MM.1S (cell line): ENCODE data around the gene RPS19BP1.
A peak's percentile ranks its signal among the peaks of the same experiment; 100 is the strongest.
"Not testable (repeated sequence)": the region's sequence is repeated elsewhere in the genome, so short reads cannot be mapped to it uniquely, and the experiment has no call there.

ENCODE experiments used
- DNase-seq: peaks from one replicate; pipeline ENCODE4 v3.0.0-alpha.2; 2015
- H2AFZ ChIP-seq: fragments of 300-600 bp; sonication (generic); 2 replicates; pipeline ENCODE4 v1.6.0; 2016; ENCODE audit warnings: antibody characterized with exemption, low read length
- H3F3A ChIP-seq: fragments of 300-600 bp; sonication (generic); 2 replicates; pipeline ENCODE4 v1.6.1; 2016; ENCODE audit warnings: mild to moderate bottlenecking, antibody characterized with exemption, low read length, moderate library complexity, mixed read lengths; ENCODE audit not compliant: insufficient read depth
- H3K27ac ChIP-seq: fragments of 300-600 bp; sonication (generic); 2 replicates; pipeline ENCODE4 v1.5.1; 2016; ENCODE audit warnings: mild to moderate bottlenecking, low read length
- H3K27me3 ChIP-seq: fragments of 300-600 bp; sonication (generic); replicated peaks from 2 replicates; pipeline ENCODE4 v1.6.0; 2016; ENCODE audit warnings: low read length; ENCODE audit not compliant: insufficient read depth
- H3K36me3 ChIP-seq: fragments of 300-600 bp; sonication (generic); replicated peaks from 2 replicates; pipeline ENCODE4 v1.6.1; 2016; ENCODE audit warnings: mild to moderate bottlenecking, low read length, mixed read lengths; ENCODE audit not compliant: insufficient read depth
- H3K4me1 ChIP-seq: fragments of 300-600 bp; sonication (generic); 2 replicates; pipeline ENCODE4 v1.6.1; 2016; ENCODE audit warnings: low read length, mixed read lengths
- H3K4me2 ChIP-seq: fragments of 300-600 bp; sonication (generic); 2 replicates; pipeline ENCODE4 v1.6.0; 2016; ENCODE audit warnings: low read depth, low read length
- H3K4me3 ChIP-seq: fragments of 300-600 bp; sonication (generic); 2 replicates; pipeline ENCODE4 v1.5.1; 2016; ENCODE audit warnings: low read length, mixed read lengths
- H3K79me2 ChIP-seq: fragments of 300-600 bp; sonication (generic); 2 replicates; pipeline ENCODE4 v1.6.1; 2016; ENCODE audit warnings: mixed run types, low read length, mixed read lengths
- H3K9ac ChIP-seq: fragments of 300-600 bp; sonication (generic); 2 replicates; pipeline ENCODE4 v1.6.1; 2016; ENCODE audit warnings: low read length, mixed read lengths
- H3K9me2 ChIP-seq: fragments of 300-600 bp; sonication (generic); replicated peaks from 2 replicates; pipeline ENCODE4 v1.6.1; 2016; ENCODE audit warnings: mild to moderate bottlenecking, low read length, mixed read lengths; ENCODE audit not compliant: insufficient read depth
- H3K9me3 ChIP-seq: fragments of 300-600 bp; sonication (generic); replicated peaks from 2 replicates; pipeline ENCODE4 v1.6.1; 2016; ENCODE audit warnings: mild to moderate bottlenecking, low read length, mixed read lengths; ENCODE audit not compliant: insufficient read depth
- H4K20me1 ChIP-seq: fragments of 300-600 bp; sonication (generic); 2 replicates; pipeline ENCODE4 v1.6.1; 2016; ENCODE audit warnings: mild to moderate bottlenecking, low read length, moderate library complexity, mixed read lengths; ENCODE audit not compliant: insufficient read depth
- EZH2 ChIP-seq: fragments of 300-600 bp; sonication (generic); optimal IDR thresholded peaks from 2 replicates; pipeline ENCODE3; 2017; ENCODE audit warnings: low read depth, mild to moderate bottlenecking, antibody characterized with exemption, low read length, mixed read lengths
- EZH2phosphoT487 ChIP-seq: fragments of 300-600 bp; sonication (generic); IDR thresholded peaks from 2 replicates; pipeline ENCODE4 v1.6.1; 2018; ENCODE audit warnings: antibody characterized with exemption, low read length
- TF ChIP-seq, protein P1 (sequence below): fragments of 300-600 bp; sonication (generic); IDR thresholded peaks from 2 replicates; pipeline ENCODE4 v1.5.1; 2016; ENCODE audit warnings: antibody characterized with exemption, low read length, mixed read lengths

Gene RPS19BP1

DNA sequence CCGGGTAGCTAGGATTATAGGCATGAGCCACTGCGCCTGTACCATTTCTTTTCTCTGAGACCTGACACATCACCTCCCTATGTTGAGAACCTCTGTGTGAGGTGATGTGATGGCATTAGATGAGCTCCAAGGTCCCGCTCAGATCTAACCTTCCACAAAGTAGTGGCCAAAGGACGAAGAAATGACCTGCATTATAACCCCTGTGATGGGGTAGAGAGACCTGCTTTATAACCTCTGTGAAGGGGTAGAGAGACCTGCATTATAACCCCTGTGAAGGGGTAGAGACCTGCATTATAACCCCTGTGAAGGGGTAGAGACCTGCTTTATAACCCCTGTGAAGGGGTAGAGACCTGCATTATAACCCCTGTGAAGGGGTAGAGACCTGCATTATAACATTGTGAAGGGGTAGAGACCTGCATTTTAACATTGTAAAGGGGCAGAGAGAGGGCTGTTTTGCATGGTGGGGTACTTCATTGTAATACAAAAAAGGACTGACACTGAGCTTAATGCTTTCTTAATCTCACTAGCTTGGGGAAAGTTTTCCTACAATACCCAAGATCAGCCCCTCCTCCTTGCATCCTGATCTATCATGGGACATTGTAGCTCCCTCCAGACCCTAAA is 21.9 kb downstream of the RPS19BP1 start:
- Histone ChIP-seq H3K27ac (no peak overlapping the region), H2AFZ (no peak overlapping the region), H3K9me2 (no peaks in the 10 kb centered on the region), H3K4me1 (peaks cover 24% of the 10 kb centered on the region), H3K9ac (no peak overlapping the region), H3K79me2 (peaks cover 92% of the 10 kb centered on the region), H3K27me3 (no peaks in the 10 kb centered on the region), H3K4me2 (no peak overlapping the region), H3F3A (peaks cover 25% of the 10 kb centered on the region), H3K9me3 (no peaks in the 10 kb centered on the region), H3K4me3 (no peak overlapping the region), H3K36me3 (peaks cover 19% of the 10 kb centered on the region), H4K20me1 (no peaks in the 10 kb centered on the region)
- DNase-seq: no peak
- no peak for TF ChIP-seq EZH2
- TF ChIP-seq, protein P1, sequence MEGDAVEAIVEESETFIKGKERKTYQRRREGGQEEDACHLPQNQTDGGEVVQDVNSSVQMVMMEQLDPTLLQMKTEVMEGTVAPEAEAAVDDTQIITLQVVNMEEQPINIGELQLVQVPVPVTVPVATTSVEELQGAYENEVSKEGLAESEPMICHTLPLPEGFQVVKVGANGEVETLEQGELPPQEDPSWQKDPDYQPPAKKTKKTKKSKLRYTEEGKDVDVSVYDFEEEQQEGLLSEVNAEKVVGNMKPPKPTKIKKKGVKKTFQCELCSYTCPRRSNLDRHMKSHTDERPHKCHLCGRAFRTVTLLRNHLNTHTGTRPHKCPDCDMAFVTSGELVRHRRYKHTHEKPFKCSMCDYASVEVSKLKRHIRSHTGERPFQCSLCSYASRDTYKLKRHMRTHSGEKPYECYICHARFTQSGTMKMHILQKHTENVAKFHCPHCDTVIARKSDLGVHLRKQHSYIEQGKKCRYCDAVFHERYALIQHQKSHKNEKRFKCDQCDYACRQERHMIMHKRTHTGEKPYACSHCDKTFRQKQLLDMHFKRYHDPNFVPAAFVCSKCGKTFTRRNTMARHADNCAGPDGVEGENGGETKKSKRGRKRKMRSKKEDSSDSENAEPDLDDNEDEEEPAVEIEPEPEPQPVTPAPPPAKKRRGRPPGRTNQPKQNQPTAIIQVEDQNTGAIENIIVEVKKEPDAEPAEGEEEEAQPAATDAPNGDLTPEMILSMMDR: no peak
- no peak for TF ChIP-seq EZH2phosphoT487

DNA sequence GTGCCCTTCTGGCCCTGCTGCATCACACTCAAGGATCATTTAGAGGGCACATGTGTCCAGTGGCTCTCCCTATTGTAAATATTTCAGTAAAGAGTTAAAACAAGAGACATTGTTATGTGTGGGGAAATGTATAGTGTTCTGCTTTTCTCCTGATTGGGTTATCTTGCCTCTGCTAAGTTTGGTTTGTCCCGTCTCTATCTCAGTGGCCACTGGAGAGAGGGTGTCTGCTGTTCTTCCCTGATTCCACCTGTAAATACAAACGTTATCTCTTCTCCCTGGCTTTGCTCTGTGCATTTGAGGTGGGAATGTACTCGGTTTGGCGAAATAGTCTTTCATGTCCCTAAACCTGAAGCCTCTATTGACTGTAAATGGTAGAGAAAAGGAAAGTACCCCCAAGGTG is 24.2 kb downstream of the RPS19BP1 start:
- peaks cover 26% of the 10 kb centered on the region for H3K36me3 ChIP-seq
- H2AFZ ChIP-seq: no peak overlapping the region
- H3K27ac ChIP-seq: no peak overlapping the region
- no peaks in the 10 kb centered on the region for H3K27me3 ChIP-seq
- peaks cover 10% of the 10 kb centered on the region for H3K4me1 ChIP-seq
- H4K20me1 ChIP-seq: no peaks in the 10 kb centered on the region
- no peak overlapping the region for H3K4me3 ChIP-seq
- H3K9ac ChIP-seq: no peak overlapping the region
- DNase-seq: no peak
- TF ChIP-seq, protein P1: no peak
- no peak for TF ChIP-seq EZH2
- no peak for TF ChIP-seq EZH2phosphoT487
- peaks cover 93% of the 10 kb centered on the region for H3K79me2 ChIP-seq
- peaks cover 3% of the 10 kb centered on the region; the same call in 1 of the 2 replicates for H3F3A ChIP-seq
- no peaks in the 10 kb centered on the region for H3K9me2 ChIP-seq
- no peak overlapping the region for H3K4me2 ChIP-seq
- no peaks in the 10 kb centered on the region for H3K9me3 ChIP-seq

DNA sequence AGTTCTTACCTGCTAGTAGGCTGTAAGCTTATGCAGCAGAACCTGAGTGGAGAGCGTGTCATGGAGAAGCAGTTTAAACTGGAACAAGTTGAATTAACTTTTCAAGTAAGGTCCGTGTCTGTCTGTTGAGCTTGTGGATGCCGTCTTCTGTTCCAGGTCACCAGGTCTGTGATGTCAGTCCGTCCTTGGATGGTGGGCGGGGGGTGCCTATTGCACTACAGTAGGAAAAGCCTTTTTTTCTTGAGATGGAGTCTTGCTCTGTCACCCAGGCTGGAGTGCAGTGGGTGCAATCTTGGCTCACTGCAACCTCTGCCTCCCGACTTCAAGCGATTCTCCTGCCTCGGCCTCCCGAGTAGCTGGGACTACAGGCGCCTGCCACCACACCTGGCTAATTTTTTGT is 25.5 kb downstream of the RPS19BP1 start:
- H3K9me2 ChIP-seq, H3K4me1 ChIP-seq, H4K20me1 ChIP-seq, H3K27ac ChIP-seq, H3K9me3 ChIP-seq, H3K9ac ChIP-seq, H3F3A ChIP-seq, H3K4me2 ChIP-seq, H3K27me3 ChIP-seq, H2AFZ ChIP-seq, H3K4me3 ChIP-seq, DNase-seq: not testable (repeated sequence)
- H3K79me2 ChIP-seq: peaks cover 99% of the 10 kb centered on the region
- peaks cover 23% of the 10 kb centered on the region for H3K36me3 ChIP-seq

DNA sequence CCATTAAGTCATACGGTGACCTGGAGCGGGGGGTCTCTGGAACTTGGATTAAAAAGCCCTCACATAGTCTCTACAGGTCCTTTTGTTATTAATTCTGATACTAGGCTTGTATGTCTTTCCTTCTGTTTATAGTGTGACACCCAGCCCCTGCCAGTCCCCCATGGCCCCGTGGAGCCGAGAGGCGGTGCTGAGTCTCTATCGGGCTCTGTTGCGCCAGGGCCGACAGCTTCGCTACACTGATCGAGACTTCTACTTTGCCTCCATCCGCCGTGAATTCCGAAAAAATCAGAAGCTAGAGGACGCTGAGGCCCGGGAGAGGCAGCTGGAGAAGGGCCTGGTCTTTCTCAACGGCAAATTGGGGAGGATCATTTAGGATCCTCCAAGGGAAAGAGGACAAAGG is 28.5 kb downstream of the RPS19BP1 start:
- H3K27me3 ChIP-seq: no peaks in the 10 kb centered on the region

More for the DNA sequence above, 28.5 kb downstream of the RPS19BP1 start:
- Histone ChIP-seq H3K27ac (no peak overlapping the region), H3K4me1 (peaks cover 14% of the 10 kb centered on the region; the same call in 1 of the 2 replicates), H3K36me3 (peaks cover 23% of the 10 kb centered on the region), H3K9me2 (no peaks in the 10 kb centered on the region), H2AFZ (no peak overlapping the region), H3K9me3 (no peaks in the 10 kb centered on the region), H3K4me2 (peak overlapping the region; percentile 85; the same call in 1 of the 2 replicates), H3F3A (0 out of 2 replicates have a peak, but pooled peaks cover 2% of the 10 kb centered on the region), H4K20me1 (no peaks in the 10 kb centered on the region), H3K4me3 (no peak overlapping the region), H3K9ac (peak overlapping the region; percentile 85; the same call in 1 of the 2 replicates), H3K79me2 (peaks cover 70% of the 10 kb centered on the region)
- DNase-seq: no peak
- TF ChIP-seq EZH2 (no peak), EZH2phosphoT487 (no peak)
- TF ChIP-seq, protein P1: no peak
